Measurements from ENCODE around the gene LOXL1.
A peak's percentile ranks its signal among the peaks of the same experiment; 100 is the strongest.

GRCh38 chr15:73972984-73973682 is 46.9 kb downstream of the LOXL1 start:
- TF ChIP-seq CTCF (conservative IDR thresholded peaks at IDR 0.05; ENCODE audit: low read depth, low read length), result peak; percentile 92
- TF ChIP-seq EZH2 (IDR thresholded peaks at IDR 0.05; ENCODE audit: borderline replicate concordance, low read depth, low read length, poor library complexity, severe bottlenecking), result no peak

All from A673 (cell line).